Stimulated activated CD8-positive, alpha-beta memory T cell treated with anti-CD3 and anti-CD28 coated beads, Interleukin-7, amount 100 ng/mL, for 48 hours (primary cell): Measurements from ENCODE around the gene EMILIN2.
A peak's percentile ranks its signal among the peaks of the same experiment; 100 is the strongest.
"Not testable (repeated sequence)": the region's sequence is repeated elsewhere in the genome, so short reads cannot be mapped to it uniquely, and the experiment has no call there.

ENCODE experiments used
- DNase-seq, 2 donors: peaks; one replicate each; pipeline ENCODE4 v3.0.0-alpha.2; 2020; ENCODE audit warnings: low read depth in 1 of 2; ENCODE audit errors: extremely low read depth in 1 of 2

The EMILIN2 gene

DNA sequence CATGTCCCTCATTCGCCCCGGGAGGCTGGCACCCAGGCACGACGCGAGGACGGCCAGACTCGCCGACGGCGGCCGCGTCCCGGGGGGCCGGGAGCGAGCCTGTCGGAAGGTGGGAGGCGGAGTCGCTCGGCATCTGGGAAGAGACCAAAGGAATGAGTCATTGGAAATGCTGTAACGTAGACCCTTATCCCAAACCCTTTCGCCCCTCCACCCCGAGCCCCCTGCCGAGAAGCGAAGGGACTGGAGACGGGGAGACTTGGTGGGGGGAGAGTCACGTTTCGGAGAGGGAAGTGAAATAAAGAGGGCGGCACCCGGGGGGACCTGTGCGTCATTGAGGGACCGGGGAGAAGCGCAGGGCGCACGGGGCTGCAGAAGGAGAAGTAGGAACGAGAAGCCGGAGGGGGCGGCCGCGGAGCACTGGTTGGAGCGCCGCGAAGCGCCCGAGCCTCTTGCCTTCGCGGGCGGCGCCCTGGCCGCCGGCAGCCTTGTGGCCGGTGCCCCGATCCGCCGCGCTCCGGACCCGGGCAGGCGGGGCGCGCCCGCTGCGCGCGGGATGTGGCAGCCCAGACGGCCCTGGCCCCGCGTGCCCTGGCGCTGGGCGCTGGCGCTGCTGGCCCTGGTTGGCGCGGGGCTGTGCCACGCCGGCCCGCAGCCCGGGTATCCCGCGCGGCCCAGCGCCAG lies at the start of gene EMILIN2:
TSS of gene EMILIN2 (plus strand) at position 371 of the 681 bp plus-strand sequence. CDS start at position 554, 183 bp downstream.
- DNase-seq: peak in 1 of 2 donors; percentile 4

DNA sequence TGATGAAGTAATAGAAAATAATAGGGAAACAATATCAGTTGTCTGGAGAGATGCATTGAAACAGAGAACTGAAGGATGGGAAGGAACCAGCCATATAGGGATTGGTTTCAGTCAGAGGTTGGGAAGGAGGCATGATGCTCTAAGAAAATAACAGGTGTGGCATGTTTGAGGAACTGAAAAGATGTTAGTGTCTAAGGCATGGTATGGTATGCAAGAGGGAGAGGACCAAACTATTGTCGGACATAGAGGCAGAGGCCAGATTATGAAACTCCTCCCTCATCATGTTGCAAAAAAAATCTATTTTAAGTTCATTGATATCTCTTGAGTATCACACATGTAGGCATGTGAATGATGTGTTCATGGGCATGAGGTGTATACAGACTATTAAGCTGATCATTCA lies 48.9 kb upstream of the EMILIN2 start:
- no peak for DNase-seq

DNA sequence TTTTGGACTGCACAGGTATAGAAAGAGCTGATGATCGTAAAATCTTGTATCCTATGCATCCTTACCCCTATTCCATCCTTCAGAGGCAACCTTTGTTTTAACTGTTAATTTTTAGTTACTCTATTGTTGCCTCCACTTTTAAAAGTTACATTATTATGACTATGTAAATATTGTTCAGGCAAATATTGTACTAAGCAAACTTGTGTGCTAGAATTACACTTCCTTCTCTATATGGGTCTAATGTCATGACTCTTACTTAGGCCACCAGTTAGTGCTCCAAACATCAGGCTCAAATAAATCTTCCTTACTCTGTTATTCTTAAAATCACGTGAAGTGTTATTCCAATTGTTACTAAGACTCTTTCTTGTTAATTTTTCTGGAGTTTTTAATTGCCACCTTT lies 47.4 kb upstream of the EMILIN2 start:
- no peak for DNase-seq

DNA sequence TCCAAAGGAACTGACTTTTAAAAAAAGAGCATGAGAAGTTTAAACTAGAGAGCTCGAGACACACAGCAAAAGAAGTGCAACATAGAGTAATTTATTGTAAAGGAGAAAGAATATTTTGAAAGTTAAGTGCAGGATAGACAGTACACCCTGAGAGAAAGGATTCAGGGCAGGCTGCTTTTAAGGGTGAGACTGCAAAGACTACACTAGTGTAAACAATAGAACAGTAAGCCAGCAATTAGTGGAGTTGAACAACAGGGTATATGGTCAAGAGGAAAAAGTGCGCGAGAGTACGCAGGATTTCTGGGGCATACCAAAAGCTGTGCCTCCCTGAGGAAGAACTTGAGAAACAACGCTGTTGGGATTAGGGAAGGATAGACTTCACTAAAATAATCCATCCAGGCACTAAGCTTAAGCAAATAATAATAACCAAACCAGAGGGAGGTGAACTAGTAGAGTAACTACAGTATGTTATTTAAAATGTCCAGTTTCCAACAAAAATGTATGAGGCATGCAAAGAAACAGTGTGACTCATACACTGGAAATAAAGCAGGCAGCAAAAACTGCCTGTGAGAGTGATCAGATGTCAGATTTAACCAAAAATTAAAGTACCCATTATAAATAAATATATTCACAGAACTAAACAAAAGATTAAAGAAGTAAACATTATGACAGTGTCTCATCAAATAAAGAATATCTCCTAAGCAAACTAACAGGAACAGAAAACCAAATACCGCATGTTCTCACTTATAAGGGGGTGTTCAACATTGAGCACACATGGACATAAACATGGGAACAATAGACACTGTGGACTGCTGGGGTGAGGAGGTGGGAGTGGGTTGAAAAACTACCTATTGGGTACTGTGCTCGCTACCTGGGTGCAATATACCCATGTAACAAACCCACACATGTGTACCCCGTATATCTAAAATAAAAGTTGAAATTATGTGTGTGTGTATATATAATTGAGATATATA lies 40.5 kb upstream of the EMILIN2 start:
- DNase-seq: no peak

DNA sequence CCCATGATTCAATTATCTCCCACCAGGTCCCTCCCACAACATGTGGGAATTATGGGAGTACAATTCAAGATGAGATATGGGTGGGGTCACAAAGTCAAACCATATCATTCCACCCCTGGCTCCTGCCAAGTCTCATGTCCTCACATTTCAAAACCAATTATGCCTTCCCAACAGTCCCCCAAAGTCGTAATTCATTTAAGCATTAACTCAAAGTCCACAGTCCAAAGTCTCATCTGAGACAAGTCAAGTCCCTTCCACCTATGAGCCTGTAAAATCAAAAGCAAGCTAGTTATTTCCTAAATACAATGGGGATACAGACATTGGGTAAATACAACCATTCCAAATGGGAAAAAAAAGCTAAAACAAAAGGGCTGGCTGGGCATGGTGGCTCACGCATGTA lies 38.2 kb upstream of the EMILIN2 start:
- DNase-seq: not testable (repeated sequence)

DNA sequence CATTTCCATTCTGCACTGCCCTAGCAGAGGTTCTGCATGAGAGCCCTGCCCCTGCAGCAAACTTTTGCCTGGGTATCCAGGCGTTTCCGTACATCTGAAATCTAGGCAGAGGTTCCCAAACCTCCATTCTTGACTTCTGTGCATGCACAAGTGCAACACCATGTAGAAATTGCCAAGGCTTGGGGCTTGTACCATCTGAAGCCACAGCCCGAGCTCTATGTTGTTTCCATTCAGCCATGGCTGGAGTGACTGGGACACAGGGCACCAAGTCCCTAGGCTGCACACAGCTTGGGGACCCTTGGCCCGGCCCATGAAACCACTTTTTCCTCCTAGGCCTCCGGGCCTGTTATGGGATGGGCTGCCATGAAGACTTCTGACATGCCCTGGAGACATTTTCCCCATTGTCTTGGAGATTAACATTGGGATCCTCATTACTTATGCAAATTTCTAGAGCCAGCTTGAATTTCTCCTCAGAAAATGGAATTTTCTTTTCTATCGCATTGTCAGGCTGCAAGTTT lies 37.1 kb upstream of the EMILIN2 start:
- not testable (repeated sequence) for DNase-seq

DNA sequence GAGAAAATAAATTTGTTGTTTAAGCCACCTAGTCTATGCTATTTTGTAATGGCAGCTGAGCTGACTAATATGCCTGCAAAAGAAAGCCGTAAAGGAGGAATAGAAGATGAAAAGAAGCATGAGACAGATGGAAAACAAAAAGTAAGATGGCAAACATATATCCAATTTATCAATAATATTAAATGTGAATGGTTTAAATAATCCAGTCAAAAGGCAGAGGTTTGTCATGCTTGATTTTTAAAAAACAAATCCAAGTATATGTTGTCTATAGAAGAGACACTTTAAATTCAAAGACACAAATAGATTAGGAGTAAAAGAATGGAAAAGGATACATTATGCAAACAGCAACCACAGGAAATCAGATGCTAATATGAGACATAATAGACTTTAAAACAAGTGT lies 35.4 kb upstream of the EMILIN2 start:
- no peak for DNase-seq

DNA sequence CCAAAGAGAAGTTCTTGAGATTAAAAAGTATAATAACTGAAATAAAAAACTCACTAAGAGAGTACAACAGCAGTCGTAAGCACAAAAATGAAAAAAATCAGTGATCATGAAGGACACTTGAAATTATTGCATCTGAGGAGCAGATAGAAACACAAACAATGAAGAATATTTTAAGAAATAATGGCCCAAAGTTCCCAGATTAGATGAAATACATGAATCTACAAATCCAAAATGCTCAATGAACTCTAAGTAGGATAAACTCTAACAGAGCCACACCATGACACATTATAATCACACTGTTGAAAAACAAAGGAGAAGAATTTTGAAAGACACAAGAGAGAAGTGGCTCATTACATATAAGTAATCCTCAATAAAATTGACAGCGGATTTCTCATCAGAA lies 31.9 kb upstream of the EMILIN2 start:
- no peak for DNase-seq

DNA sequence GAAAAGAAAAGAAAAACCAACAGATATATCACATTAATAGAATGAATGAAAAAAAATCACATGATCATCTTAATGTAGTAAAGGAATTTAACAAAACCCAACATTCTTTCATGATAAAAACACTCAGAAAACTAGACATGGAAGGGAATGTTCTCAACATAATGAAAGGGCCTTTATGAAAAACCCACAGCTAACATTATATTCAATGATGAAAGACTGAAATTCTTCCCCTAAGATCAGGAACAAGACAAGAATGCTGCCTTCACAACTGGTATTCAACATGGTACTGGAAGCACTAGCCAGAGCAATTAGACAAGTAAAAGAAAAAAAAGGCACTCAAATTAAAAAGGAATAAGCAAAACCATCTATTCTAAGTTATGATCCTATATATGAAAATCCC lies 28.5 kb upstream of the EMILIN2 start:
- no peak for DNase-seq

DNA sequence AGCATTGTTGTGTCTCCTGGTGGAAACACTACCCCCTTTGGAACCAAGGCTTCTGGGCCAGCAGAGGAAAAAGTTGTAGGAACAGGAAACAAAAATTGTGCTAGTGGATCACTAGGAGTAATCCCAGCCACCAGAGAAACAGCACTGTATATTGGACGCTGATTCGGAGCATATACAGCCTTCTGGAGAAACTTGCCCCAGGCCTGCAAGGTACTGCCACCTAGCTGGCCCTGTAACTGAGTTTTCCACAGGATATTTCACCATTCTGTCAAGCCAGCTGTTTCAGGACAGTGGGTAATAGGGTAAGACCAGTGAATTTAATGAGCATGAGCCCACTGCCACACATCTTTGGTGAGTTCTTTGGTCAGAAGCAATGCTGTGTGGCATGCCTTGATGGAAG lies 25.1 kb upstream of the EMILIN2 start:
- no peak for DNase-seq

DNA sequence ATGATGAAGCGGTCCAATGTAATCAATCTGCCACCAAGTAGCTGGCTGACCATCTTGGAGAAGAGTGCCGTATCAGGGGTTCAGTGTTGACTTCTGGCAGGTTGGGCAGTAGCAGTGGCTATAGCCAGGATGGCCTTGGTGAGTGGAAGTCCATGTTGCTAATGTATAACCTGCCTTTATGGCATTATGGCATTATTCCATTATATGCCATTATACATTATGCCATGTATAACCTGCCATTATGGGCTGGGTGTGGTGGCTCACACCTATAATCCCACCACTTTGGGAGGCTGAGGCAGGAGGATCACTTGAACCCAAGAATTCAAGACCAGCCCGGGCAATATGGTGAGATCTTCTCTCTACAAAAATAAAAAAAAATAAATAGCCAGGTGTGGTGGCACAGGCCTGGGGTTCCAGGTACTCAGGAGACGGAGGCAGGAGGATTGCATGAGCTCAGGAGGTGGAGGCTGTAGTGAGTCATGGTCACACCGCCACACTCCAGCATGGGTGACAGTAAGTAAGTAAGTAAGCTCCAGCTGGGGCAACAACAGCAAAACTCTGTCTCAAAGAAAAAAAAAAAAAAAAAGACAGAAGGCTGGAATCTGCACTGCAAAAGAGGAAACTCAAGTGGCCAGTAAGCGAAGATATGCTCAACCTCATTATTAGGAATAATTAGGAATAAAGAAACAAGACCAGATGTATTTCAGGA lies 24.4 kb upstream of the EMILIN2 start:
- no peak for DNase-seq

DNA sequence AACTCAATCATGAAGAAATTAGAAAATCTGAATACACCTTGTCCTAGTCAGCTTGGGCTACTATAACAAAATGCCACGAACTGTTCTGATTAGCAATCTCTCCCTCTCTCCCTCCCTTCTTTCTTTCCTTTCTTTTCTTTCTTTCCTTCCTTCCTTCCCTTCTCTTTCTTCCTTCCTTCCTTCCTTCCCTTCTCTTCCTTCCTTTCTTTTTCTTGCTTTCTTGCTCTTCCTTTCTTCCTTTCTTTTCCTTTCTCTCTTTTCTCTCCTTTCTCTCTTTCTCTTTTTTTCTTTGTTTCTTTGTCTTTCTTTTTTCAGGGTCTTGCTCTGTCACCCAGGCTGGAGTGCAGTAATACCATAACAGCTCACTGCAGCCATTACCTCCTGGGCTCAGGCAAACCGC lies 23.6 kb upstream of the EMILIN2 start:
- DNase-seq: no peak

DNA sequence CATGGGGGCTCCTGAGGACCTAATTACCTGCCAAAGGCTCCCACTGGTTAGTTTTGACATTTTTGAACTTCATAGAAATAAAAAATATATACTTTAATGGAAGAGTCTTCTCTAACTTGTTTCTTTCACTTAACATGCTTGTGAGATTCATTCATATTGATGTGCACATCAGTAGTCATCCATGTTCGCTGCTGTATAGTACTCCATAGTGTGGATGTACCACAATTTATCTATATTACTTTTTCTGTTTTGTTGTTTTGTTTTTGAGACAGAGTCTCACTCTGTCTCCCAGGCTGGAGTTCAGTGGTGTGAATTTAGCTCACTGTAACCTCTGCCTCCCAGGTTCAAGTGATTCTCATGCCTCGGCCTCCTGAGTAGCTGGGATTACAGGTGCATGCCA lies 22.8 kb upstream of the EMILIN2 start:
- DNase-seq: no peak

DNA sequence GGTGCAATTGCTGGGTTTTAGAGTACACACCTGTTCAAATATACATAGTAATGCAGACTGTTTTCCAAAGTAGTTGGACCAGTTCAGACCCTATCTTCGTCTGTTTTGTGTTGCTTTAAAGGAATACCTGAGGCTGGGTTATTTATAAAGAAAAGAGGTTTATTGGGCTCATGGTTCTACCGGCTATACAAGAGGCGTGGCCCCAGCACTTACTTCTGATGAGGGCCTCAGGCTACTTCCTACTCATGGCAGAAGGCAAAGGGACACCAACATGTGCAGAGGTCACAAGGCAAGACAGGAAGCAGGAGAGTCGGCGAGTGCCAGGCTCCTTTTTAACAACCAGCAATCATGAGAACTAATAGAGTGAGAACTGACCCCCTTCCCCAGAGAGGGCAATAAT lies 21.9 kb upstream of the EMILIN2 start:
- no peak for DNase-seq

DNA sequence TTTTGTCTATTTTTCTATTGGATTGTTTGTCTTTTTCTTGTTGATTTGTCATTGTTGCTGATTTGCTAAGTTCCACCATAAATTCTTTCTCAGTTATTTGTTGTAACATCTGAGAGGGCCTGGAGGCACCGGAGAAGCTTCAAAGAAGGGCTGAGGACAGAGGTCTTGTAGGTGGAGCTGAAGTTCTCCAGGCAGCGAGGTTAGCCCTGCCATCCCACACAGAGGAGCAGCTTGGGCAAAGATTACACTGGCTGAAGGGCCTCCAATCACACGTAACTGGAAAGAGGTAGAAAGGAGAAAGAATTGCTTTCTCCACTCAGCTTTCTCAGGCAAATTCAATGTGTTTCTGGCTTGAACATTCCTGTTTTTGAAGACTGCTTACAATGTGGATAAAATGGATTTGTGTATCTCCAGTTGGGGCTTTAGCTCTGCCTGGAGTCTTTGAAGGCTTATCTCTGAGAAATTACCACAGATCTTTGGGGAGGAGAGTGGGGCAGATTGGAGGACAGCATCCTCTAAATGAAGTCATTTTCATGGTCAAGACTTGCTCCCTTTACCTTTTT lies 21.1 kb upstream of the EMILIN2 start:
- no peak for DNase-seq

DNA sequence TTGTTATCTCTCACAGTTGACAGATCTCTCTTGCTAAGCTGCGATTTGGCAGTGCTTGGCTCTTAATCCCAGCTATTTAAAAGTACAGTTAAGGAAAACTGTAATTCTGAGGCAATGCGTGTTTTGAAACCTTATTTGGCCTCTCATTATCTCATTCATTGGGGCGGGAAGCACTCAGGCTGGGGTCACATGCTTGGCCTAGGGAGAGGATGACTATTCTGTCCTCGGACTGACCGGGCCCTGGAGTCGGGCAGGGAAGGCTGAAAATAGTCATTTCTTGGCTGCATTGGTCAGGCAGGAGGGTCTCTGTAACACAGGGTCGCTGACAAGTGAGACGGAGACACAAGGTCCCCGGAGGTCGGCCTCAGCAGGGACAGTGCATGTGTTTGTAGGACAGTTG lies 20.2 kb upstream of the EMILIN2 start:
- no peak for DNase-seq

DNA sequence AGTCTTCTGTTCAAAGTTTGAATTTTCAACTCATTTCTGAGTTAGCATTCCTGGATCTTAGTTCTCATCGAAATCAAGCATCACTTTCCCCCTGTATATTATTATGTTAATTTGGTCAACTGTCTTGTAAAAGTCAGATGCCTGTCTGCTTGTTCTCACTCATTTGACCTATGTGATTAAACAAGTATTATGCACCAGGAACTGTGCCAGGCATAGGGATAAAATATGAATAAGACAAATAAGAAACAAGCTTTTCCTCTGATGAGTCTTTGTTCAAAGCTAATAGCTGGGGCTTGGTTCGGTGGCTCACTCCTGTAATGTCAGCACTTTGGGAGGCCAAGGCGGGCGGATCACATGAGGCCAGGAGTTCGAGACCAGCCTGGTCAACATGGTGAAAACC lies 19.7 kb upstream of the EMILIN2 start:
- DNase-seq: no peak

DNA sequence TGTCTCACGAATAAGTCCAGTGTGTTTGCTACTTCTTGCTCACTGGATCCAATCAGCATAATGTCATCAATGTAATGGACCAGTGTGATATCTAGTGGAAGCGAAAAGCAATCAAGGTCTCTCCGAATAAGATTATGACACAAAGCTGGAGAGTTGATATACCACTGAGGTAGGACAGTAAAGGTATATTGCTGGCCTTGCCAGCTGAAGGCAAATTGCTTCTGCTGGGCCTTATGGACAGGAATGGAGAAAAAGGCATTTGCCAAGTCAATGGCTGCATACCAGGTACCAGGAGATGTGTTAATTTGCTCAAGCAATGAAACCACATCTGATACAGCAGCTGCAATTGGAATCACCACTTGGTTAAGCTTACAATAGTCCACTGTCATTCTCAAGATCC lies 10.7 kb upstream of the EMILIN2 start:
- DNase-seq: not testable (repeated sequence)

DNA sequence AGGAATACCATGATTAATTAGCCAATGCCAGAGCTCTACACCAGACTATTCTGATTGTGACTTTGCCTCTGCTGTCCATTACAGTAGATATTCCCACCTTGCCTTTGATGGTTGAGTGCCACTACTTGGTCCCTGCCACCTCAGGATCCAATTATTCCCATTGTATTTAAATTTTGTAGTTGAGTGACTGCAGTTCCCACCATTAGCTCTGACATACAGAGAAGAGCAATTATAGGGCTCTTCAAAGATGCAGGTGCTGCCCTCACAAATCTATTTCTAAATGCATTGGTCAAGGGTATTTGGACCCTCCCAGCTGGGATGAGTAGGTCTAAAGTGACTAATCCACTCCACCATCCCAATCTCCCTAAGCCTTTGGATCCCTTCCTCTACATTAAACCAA lies 9.5 kb upstream of the EMILIN2 start:
- not testable (repeated sequence) for DNase-seq

DNA sequence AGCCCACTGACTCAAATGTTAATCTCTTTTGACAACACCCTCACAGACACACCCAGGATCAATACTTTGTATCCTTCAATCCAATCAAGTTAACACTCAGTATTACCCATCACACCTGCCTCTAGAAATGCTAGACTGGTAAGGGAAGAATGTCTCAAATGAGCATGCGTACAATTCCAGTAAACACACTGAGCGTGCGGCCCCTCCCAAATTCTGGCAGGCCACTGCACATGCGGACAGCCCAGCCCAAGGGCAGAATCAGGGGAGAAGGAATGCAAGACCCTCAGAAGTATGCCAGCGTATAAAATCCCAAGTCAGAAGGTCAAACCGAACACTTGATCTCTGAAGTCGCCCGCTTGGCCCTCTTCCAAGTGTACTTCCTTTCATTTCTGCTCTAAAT lies 7.6 kb upstream of the EMILIN2 start:
- no peak for DNase-seq

DNA sequence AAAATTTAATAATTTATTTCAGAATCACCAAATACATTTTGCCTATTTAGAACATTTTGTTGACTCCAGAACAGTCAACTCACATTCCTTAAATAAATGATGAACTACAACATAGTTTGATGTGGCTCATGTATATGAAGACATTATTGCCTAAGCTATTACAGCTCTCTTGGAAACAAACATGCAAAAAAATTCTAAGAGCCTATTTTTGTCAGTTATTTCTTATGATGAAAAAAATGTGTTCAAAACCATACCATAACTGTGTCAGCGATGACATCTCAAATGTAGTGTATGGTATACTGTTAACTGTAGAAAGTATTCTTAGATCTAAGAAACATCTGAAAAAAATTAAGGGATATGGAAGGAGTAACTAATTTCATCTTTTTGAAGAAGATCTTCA lies 6.3 kb upstream of the EMILIN2 start:
- no peak for DNase-seq
